Measurements from ENCODE around the gene ZNF484. TPM values are rescaled to one million over a fixed set of nuclear protein-coding genes. Genes with fewer than 3 reads are reported as not detected.

ZNF484 gene
- total and polyA plus RNA-seq, 2 experiments from 2014 or later, result 3.1 to 6.9 TPM

DNA sequence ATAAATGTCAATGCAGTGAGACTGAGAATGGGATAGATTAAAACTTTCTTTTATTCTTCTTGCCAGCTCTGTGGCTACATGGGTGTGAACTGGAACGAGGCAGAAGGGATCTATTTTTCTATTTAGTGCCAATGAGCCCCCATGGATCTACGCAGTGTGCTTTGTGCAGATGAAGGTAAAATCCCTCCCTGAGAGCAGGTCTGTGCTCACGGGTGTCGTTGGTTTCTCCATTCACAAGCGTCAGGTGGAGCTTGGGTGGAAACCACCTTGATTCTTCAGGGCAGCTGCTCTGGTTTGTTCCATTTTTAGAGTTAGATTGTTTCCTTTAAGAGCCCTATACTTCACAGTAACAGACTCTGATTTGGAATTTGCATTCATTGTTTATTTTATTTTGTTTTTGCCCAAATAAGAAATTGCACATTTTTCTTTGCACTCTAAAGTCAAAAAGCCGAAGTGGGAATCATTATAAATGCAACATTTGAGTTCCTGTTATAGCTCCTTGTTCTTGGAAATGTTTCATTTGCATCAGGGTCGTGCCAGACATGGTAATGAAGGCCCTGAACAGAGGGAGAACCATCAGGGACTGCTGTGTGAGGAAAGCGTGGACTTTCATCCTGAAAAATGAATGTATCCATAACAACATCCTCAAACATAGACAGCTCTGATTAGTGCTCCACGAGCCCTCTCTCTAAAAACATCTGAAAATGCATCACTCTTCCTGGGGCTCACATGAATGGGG, 82.1 kb downstream of the ZNF484 start:
- Histone ChIP-seq H4K20me1 (ENCODE audit: insufficient read depth) (no peaks in the 10 kb centered on the region), H3K27me3 (replicated peaks; ENCODE audit: insufficient read depth) (peaks cover 38% of the 10 kb centered on the region), H3F3A (ENCODE audit: insufficient read depth) (no peaks in the 10 kb centered on the region), H3K36me3 (ENCODE audit: low read depth) (no peaks in the 10 kb centered on the region), H3K9ac (no peak overlapping the region), H2AFZ (no peak overlapping the region), H3K9me3 (ENCODE audit: low read depth) (no peaks in the 10 kb centered on the region), H3K79me2 (ENCODE audit: insufficient read depth) (no peaks in the 10 kb centered on the region), H3K27ac (no peak overlapping the region), H3K4me2 (ENCODE audit: unreplicated experiment) (no peak overlapping the region), H3K4me1 (ENCODE audit: insufficient read depth) (no peaks in the 10 kb centered on the region), H3K9me2 (ENCODE audit: insufficient read depth) (no peaks in the 10 kb centered on the region), H3K4me3 (no peak overlapping the region)
- no peak for DNase-seq
- in situ Hi-C loops (cut with MboI), result no loop called here
- WGBS, 2 experiments (ENCODE audit: low coverage in 1 of 2, low lambda C conversion rate in 2 of 2, missing lambda C conversion rate in 2 of 2), result 22 to 31% methylated on average over 9 of the region's 9 CpGs
- TF ChIP-seq EZH2 (IDR thresholded peaks at IDR 0.05; ENCODE audit: insufficient read depth, poor library complexity, severe bottlenecking) (no peak), EZH2phosphoT487 (IDR thresholded peaks at IDR 0.05; ENCODE audit: insufficient read depth, low read depth) (no peak)

Small RNA genes lying within 50 kb of the gene (small RNA-seq; reads per million reads assigned to genes)
- gene RNU6-714P (ENCODE audit: low read depth, low replicate concordance), result not detected

Other genes with a start within 250 kb of the ZNF484 start
- 17.8 and 18.3 TPM in 2 replicates for gene IPPK, start 207.9 kb downstream of the ZNF484 start, total RNA-seq (2014; rRNA removed; shearing (Covaris generic))
- 10.4 and 10.7 TPM in 2 replicates for gene IPPK, start 207.9 kb downstream of the ZNF484 start, polyA plus RNA-seq (2016; fragmentation: Nextera tagmentation; extraction: Ambion mirVana)
- gene BICD2, start 113.2 kb downstream of the ZNF484 start, total RNA-seq (2014; rRNA removed; shearing (Covaris generic)), result 45.0 and 53.5 TPM in 2 replicates
- gene BICD2, start 113.2 kb downstream of the ZNF484 start, polyA plus RNA-seq (2016; fragmentation: Nextera tagmentation; extraction: Ambion mirVana), result 25.6 and 27.5 TPM in 2 replicates
- gene FGD3, start 69.5 kb upstream of the ZNF484 start, total RNA-seq (2014; rRNA removed; shearing (Covaris generic)), result not detected in 2 replicates
- gene FGD3, start 69.5 kb upstream of the ZNF484 start, polyA plus RNA-seq (2016; fragmentation: Nextera tagmentation; extraction: Ambion mirVana), result not detected in 2 replicates
- gene SUSD3, start 180.7 kb upstream of the ZNF484 start, total RNA-seq (2014; rRNA removed; shearing (Covaris generic)), result 0.43 and 0.63 TPM in 2 replicates
- not detected in 2 replicates for gene SUSD3, start 180.7 kb upstream of the ZNF484 start, polyA plus RNA-seq (2016; fragmentation: Nextera tagmentation; extraction: Ambion mirVana)
- 48.8 and 54.1 TPM in 2 replicates for gene CARD19, start 218.2 kb upstream of the ZNF484 start, total RNA-seq (2014; rRNA removed; shearing (Covaris generic))
- gene CARD19, start 218.2 kb upstream of the ZNF484 start, polyA plus RNA-seq (2016; fragmentation: Nextera tagmentation; extraction: Ambion mirVana), result 58.6 and 69.5 TPM in 2 replicates

Data from GM23248 (cell line).